Urinary bladder (tissue), 4 donors: ENCODE measurements around the gene FCAMR. TPM values are rescaled to one million over a fixed set of nuclear protein-coding genes. Genes with fewer than 3 reads are reported as not detected.

Experiments
- DNase-seq: peaks from one replicate; pipeline ENCODE4 v3.0.0-alpha.2; 2015; ENCODE audit errors: extremely low spot score
- H3K27ac ChIP-seq: one replicate; pipeline ENCODE4 v1.5.1; 2013; ENCODE audit warnings: low read depth, mild to moderate bottlenecking, moderate library complexity
- H3K36me3 ChIP-seq: one replicate; pipeline ENCODE4 v1.6.1; 2013; ENCODE audit warnings: mild to moderate bottlenecking, moderate library complexity; ENCODE audit not compliant: insufficient read depth
- H3K4me1 ChIP-seq: one replicate; pipeline ENCODE4 v1.6.1; 2013; ENCODE audit warnings: mild to moderate bottlenecking, moderate library complexity; ENCODE audit not compliant: insufficient read depth
- H3K4me3 ChIP-seq: one replicate; pipeline ENCODE4 v1.5.1; 2013; ENCODE audit warnings: low read depth, low read length
- WGBS: extraction: QIAGEN DNeasy Blood & Tissue Kit; methylation state at CpG from one replicate; pipeline ENCODE4 v1.1.7; 2013; 5-methylcytosine and 5-hydroxymethylcytosine counted together
- polyA plus RNA-seq: library from polyadenylated mRNA; stranded (reverse); fragments of 200-250 nt; gene quantifications from one replicate; pipeline ENCODE4 v1.2.3, GENCODE V29; 2013
- total RNA-seq: library from RNA; depleted of rRNA; stranded (reverse); fragments of >200 nt; gene quantifications from one replicate; pipeline ENCODE4 v1.2.3, GENCODE V29; 2014
- donor health status: healthy with polysubstance abuse.
- donor health status: healthy.

FCAMR gene
- total and polyA plus RNA-seq, 2 donors, result not detected

- Histone ChIP-seq H3K36me3 (no peaks in the 10 kb centered on the region), H3K4me3 (no peak overlapping the region), H3K27ac (no peak overlapping the region), H3K4me1 (no peaks in the 10 kb centered on the region)
- no peak for DNase-seq
- 77% methylated on average over 3 of the region's 3 CpGs for WGBS
These were observed 9.3 kb upstream of the FCAMR start for GRCh38 chr1:206979379-206980043.

- Histone ChIP-seq H3K36me3 (no peaks in the 10 kb centered on the region), H3K4me3 (no peak overlapping the region), H3K27ac (no peak overlapping the region), H3K4me1 (no peaks in the 10 kb centered on the region)
- DNase-seq, result no peak
- 84% methylated on average over 7 of the region's 7 CpGs for WGBS
These were observed 8.0 kb upstream of the FCAMR start for GRCh38 chr1:206978259-206978658.

- 69% methylated on average over 1 of the region's 1 CpG for WGBS
- H3K4me1 ChIP-seq, result no peaks in the 10 kb centered on the region
- no peak overlapping the region for H3K4me3 ChIP-seq
- DNase-seq, result no peak
- H3K36me3 ChIP-seq, result no peaks in the 10 kb centered on the region
- no peak overlapping the region for H3K27ac ChIP-seq
These were observed 5.0 kb upstream of the FCAMR start for GRCh38 chr1:206975306-206975705.

DNA sequence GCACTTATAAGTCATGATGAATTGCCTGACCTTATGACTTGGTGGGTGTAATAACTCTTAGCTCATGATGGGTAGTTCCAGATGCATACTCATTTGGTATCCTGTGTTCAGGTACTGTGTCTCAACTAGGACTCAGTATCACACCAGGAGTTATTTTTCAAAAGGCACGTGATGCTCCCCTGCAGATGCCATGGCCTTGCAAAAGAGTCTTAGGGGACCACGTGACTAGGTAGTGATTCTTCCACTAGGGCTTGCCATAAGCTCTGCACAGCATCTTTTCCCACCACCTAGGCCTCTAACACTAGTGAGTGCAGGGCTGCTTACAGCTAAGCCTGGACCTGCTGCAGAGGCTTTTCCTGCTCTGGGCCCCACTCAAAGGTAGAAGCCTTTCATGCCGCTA is 3.9 kb upstream of the FCAMR start:
- Histone ChIP-seq H3K4me1 (no peaks in the 10 kb centered on the region), H3K4me3 (no peak overlapping the region), H3K27ac (no peak overlapping the region), H3K36me3 (no peaks in the 10 kb centered on the region)
- WGBS, result 86% methylated on average over 3 of the region's 3 CpGs
- DNase-seq, result no peak

- no peak overlapping the region for H3K4me3 ChIP-seq
- no peaks in the 10 kb centered on the region for H3K4me1 ChIP-seq
- no peak overlapping the region for H3K27ac ChIP-seq
- WGBS, result 74% methylated on average over 2 of the region's 2 CpGs
- no peak for DNase-seq
- no peaks in the 10 kb centered on the region for H3K36me3 ChIP-seq
These were observed 2.5 kb upstream of the FCAMR start for GRCh38 chr1:206972728-206973127.

- H3K4me3 ChIP-seq, result no peak overlapping the region
- no peaks in the 10 kb centered on the region for H3K4me1 ChIP-seq
- H3K36me3 ChIP-seq, result no peaks in the 10 kb centered on the region
- no peak overlapping the region for H3K27ac ChIP-seq
- 76% methylated on average over 2 of the region's 2 CpGs for WGBS
- no peak for DNase-seq
These were observed 882 bp upstream of the FCAMR start for GRCh38 chr1:206971029-206971655.

DNA sequence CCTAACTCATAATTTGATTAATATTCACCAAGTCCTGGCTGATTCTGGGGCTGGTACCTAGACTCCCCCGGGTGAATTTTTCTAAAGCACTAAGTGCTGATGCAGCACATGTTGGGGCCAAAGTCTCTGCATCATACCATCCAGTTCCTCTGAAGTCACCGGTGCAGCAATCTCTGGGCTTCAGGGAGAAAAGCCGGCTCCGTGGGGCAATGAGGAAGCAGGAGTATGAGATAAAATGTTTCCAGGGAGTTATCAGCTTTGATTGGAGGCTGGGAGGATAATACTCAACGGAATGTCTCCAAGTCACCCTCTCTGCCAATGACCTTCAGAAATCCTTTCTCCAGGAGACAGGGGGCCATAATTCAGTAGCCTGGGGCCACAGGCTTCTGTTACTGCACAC is 1.2 kb downstream of the FCAMR start:
- no peak overlapping the region for H3K4me3 ChIP-seq
- WGBS, result 56% methylated on average over 5 of the region's 5 CpGs
- H3K4me1 ChIP-seq, result no peaks in the 10 kb centered on the region
- no peak for DNase-seq
- H3K27ac ChIP-seq, result no peak overlapping the region
- H3K36me3 ChIP-seq, result no peaks in the 10 kb centered on the region

- no peak for DNase-seq
- H3K27ac ChIP-seq, result no peak overlapping the region
- H3K36me3 ChIP-seq, result no peaks in the 10 kb centered on the region
- H3K4me1 ChIP-seq, result no peaks in the 10 kb centered on the region
- 68% methylated on average over 8 of the region's 8 CpGs for WGBS
- no peak overlapping the region for H3K4me3 ChIP-seq
These were observed 3.0 kb downstream of the FCAMR start for GRCh38 chr1:206967096-206967849.

- Histone ChIP-seq H3K36me3 (no peaks in the 10 kb centered on the region), H3K4me1 (no peaks in the 10 kb centered on the region), H3K4me3 (no peak overlapping the region), H3K27ac (no peak overlapping the region)
- WGBS, result 84% methylated on average over 2 of the region's 2 CpGs
- no peak for DNase-seq
These were observed 4.5 kb downstream of the FCAMR start for GRCh38 chr1:206965781-206966180.

GRCh38 chr1:206963740-206964139 is 6.5 kb downstream of the FCAMR start:
- H3K36me3 ChIP-seq, result no peaks in the 10 kb centered on the region
- WGBS, result 95% methylated on average over 1 of the region's 1 CpG

GRCh38 chr1:206963119-206963712 is 7.0 kb downstream of the FCAMR start:
- 85% methylated on average over 5 of the region's 5 CpGs for WGBS
- Histone ChIP-seq H3K36me3 (no peaks in the 10 kb centered on the region), H3K4me3 (no peak overlapping the region), H3K4me1 (no peaks in the 10 kb centered on the region), H3K27ac (no peak overlapping the region)
- DNase-seq, result no peak

More at GRCh38 chr1:206963740-206964139, 6.5 kb downstream of the FCAMR start:
- no peak for DNase-seq
- no peaks in the 10 kb centered on the region for H3K4me1 ChIP-seq
- H3K4me3 ChIP-seq, result no peak overlapping the region
- H3K27ac ChIP-seq, result no peak overlapping the region

DNA sequence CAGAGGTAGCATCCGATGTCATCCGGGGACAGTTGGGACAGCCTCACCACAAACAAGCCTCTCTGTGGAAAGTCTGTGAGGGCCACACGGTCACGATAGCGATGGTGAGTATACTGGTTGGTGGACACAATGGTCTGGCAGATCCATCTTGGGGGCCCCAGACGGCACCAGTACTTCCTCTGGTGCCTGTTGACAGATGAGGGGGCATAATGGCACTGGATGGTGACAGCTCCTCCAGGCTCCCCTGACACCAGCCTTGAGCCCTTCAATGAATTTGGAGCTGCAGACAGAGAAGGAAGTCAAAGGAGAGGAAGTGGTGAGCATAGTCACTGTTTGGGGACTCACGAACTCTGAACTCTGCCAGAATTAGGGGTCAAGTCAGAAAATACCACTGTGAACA is 8.0 kb downstream of the FCAMR start:
- Histone ChIP-seq H3K36me3 (no peaks in the 10 kb centered on the region), H3K4me3 (no peak overlapping the region), H3K27ac (no peak overlapping the region), H3K4me1 (no peaks in the 10 kb centered on the region)
- WGBS, result 90% methylated on average over 7 of the region's 7 CpGs
- DNase-seq, result no peak

DNA sequence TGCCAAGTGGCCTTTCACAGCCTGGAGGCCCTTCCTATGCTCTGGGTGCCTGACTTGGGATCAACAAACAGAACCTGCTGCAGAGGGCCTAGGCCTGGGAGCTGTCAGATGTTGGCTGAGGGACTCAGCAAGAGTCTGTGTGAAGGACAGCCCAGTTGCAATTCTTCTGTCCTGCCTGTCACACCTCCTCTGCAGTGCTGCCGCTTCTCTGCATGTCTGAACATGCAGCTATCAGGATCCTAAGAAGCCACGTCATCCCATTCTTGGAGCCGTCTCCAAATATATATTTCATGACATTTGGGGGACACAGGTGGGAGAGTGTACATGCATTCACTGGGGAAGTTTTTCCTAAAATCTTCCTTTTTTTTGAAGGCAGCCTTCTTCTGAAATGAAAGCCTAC is 8.6 kb downstream of the FCAMR start:
- Histone ChIP-seq H3K4me3 (no peak overlapping the region), H3K27ac (no peak overlapping the region), H3K4me1 (no peaks in the 10 kb centered on the region), H3K36me3 (no peaks in the 10 kb centered on the region)
- WGBS, result 87% methylated on average over 3 of the region's 3 CpGs
- DNase-seq, result no peak
